RWPE1 (cell line): ENCODE data around the gene CNIH2.

Experiments used
- CTCF ChIA-PET: fragments of 350-600 bp; sonication (Branson Sonifier 250); formaldehyde crosslinking; extraction: SDS; loops from one replicate; lab custom pipeline; 2021; lab: Yijun Ruan, JAX
- POLR2A ChIA-PET: fragments of 400-600 bp; formaldehyde crosslinking; extraction: SDS; loops from one replicate; lab custom pipeline; 2020; ENCODE audit warnings: antibody characterized with exemption; ENCODE audit not compliant: low non-redundant PET; lab: Yijun Ruan, JAX
- DNase-seq: peaks from one replicate; pipeline ENCODE4 v3.0.0; 2012; ENCODE audit warnings: low spot score
- H3K27ac ChIP-seq: fragments of 450-650 bp; 2 replicates; pipeline ENCODE4 v1.5.1; 2017
- TF ChIP-seq, protein P1 (sequence below): fragments of 450-650 bp; conservative IDR thresholded peaks from 2 replicates; pipeline ENCODE4 v1.5.1; 2017; ENCODE audit warnings: low read depth, mild to moderate bottlenecking

The CNIH2 gene

DNA sequence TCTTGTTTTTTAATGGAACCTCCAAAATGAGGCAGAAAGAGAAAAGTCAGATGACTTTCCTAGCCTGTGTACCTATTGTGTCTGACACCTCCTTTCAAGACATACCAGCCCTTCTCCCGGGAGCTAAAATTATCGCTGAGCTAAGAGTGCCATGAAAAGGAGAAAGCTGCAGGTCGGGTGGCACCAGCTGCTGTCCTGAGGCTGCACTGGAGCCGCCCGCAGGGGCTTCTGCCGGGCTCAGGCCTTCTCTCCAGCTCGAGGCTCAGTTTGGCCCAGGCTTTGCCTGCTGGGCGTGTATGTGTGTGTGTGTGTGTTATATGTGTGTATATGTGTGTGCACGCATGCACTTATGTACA, 37.2 kb upstream of the CNIH2 start:
- POLR2A ChIA-PET: no interaction called here
- TF ChIP-seq, protein P1, sequence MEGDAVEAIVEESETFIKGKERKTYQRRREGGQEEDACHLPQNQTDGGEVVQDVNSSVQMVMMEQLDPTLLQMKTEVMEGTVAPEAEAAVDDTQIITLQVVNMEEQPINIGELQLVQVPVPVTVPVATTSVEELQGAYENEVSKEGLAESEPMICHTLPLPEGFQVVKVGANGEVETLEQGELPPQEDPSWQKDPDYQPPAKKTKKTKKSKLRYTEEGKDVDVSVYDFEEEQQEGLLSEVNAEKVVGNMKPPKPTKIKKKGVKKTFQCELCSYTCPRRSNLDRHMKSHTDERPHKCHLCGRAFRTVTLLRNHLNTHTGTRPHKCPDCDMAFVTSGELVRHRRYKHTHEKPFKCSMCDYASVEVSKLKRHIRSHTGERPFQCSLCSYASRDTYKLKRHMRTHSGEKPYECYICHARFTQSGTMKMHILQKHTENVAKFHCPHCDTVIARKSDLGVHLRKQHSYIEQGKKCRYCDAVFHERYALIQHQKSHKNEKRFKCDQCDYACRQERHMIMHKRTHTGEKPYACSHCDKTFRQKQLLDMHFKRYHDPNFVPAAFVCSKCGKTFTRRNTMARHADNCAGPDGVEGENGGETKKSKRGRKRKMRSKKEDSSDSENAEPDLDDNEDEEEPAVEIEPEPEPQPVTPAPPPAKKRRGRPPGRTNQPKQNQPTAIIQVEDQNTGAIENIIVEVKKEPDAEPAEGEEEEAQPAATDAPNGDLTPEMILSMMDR: no peak
- CTCF ChIA-PET: no interaction called here
- 0 out of 2 replicates have a peak overlapping the region, but pooled peaks have one; percentile 13 for H3K27ac ChIP-seq
- DNase-seq: no peak

DNA sequence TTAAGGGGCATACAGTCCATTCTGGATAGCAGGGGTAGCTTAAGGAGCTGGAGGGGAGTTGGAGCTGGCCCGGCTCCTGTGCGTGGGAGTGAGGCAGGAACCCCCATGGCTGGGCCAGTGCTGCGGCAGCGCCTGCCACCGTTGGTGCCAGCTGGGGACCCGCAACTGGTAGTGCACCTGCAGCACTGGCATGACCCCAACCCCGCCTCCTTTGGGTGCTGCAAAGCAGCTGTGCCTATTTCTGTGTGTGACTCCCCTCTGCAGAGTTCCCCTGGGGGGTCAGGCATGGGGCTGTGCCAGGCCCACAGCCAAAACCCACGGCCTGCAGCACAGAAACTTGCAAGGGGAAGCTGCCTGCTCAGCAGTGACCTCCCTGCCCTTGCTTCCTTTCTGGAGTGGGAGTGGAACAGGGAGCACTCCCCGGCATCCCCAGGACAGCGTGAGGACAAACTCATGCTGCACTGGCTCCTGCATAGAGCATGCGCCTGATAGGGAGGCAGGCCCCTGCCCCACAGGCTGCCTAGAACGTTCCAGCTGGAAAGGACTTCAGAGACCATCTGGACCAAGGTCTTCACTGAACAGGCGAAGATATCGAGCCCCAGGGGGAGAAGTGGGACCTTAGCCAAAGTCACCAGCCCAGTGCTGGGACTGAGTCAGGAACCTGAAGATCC, 35.7 kb upstream of the CNIH2 start:
- TF ChIP-seq, protein P1: no peak
- no peak for DNase-seq
- POLR2A ChIA-PET: no interaction called here
- peak overlapping the region; percentile 8; the same call in 1 of the 2 replicates for H3K27ac ChIP-seq
- CTCF ChIA-PET: interaction anchor here (0.5 to 0.8 kb wide), 2 partner anchors 16 to 224 kb away, joined by 3 to 4 read pairs; no protein-coding TSS in a partner anchor

DNA sequence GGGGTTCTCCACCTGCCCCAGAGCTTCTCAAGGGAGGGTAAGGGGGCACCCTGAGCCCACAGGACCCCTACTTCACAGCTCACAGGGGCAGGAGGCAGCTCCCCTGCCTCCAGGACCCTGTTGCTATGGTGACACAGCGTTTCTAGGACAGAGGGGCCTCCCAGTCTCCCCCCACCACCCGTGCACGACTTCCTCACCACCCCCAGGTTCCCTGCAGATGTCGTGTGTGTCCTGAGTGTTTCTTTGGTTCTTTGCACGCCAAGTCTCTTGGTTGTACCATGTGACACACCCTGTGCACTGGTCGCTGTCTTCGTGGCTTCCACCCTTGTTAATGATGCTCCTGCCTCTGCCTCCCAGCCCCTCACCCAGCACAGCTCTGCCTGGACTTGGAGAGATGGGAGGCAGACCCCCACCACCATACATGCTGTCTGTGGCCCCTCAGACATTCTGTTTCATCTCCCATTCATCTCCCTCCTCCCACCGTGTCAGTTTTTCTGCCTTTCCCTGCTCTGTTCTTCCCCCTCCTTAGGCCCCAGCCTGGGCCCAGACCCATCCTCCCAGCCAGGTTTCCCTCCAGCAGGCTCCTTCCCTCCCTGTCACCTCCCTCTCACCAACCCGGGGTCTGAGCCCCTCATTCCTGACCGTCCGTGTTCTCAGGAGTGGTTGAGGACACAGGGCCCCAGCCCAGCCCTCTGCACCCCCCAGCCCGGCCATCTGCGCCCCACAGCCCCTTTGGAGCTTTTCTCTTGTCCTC, 34.0 kb upstream of the CNIH2 start:
- POLR2A ChIA-PET: no interaction called here
- CTCF ChIA-PET: interaction anchor here (1.0 kb wide), 1 partner anchor 22 kb away, joined by 7 read pairs; no protein-coding TSS in a partner anchor
- 0 out of 2 replicates have a peak overlapping the region, but pooled peaks have one; percentile 5 for H3K27ac ChIP-seq
- TF ChIP-seq, protein P1: no peak
- DNase-seq: no peak

DNA sequence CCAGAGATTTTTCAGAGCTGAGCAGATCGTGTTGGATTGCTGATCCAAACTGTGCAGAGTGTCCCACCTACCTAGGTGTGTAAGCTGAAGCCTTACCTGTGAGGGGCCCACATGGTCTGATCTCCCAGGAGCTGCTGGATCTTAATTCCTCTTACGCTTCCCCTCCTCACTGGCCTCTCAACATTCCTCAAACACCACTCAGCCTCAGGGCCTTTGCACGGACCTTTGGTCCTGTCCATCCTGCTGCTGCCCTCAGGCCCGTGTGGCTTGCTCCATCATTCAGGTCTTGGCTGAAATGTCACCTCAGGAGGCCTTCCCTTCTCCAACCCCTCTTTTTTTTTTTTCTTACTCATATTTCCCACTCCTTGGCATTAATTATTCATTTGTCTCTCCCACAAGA, 30.7 kb upstream of the CNIH2 start:
- TF ChIP-seq, protein P1: no peak
- H3K27ac ChIP-seq: no peak overlapping the region
- CTCF ChIA-PET: interaction anchor here (0.6 kb wide), 1 partner anchor 931 kb away, joined by 3 read pairs; no protein-coding TSS in a partner anchor
- no peak for DNase-seq
- POLR2A ChIA-PET: no interaction called here

DNA sequence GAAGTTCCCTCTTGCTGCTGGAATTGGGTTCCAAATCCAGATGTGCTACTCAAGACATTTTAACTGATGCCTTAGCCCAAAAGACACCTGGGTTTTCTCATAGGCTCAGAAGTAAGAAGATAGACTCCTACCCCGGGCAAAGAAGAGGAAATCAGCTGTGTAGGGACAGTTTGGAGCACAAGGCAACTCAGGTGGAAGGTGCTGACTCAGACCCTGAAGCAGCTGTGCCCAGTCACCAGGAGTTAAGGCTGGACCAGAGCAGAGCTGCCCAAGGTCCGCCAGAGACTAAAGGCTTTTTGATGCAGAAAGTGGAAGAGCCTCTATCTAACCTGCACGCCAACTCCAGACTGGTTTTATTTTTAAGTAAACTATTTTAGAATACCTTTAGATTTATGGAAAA, 30.2 kb upstream of the CNIH2 start:
- CTCF ChIA-PET: no interaction called here
- POLR2A ChIA-PET: no interaction called here
- H3K27ac ChIP-seq: no peak overlapping the region
- TF ChIP-seq, protein P1: no peak
- DNase-seq: no peak

DNA sequence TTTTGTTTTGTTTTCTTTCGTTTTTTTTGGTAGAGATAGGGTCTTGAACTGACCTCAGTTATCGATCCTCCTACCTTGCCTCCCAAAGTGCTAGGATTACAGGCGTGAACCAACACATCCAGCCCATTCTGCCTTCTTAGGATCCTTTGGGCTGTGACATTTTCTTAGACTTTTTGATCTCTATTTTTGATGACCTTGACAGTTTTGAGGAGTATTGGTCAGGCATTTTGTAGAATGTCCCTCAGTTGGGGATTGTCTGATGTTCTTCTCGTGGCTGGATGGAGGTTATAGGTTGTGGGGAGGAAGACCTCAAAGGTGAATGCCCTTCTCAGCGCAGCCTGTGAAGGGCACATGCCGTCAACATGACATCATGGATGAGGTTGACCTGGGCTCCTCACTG, 29.1 kb upstream of the CNIH2 start:
- TF ChIP-seq, protein P1: no peak
- POLR2A ChIA-PET: interaction anchor here (0.6 kb wide), 1 partner anchor 40 kb away, joined by 3 read pairs; the partner anchor contains the start of gene YIF1A
- no peak for DNase-seq

More for the DNA sequence above, 29.1 kb upstream of the CNIH2 start:
- no peak overlapping the region for H3K27ac ChIP-seq
- CTCF ChIA-PET: no interaction called here
